H1 (cell line): ENCODE results near the gene C1QTNF1. TPM values are rescaled to one million over a fixed set of nuclear protein-coding genes. Genes with fewer than 3 reads are reported as not detected.

ENCODE experiments used
- CHD7 ChIP-seq: fragments of 300-600 bp; sonication (generic); IDR thresholded peaks from 2 replicates; pipeline ENCODE4 v1.7.1; 2012; ENCODE audit warnings: low read length, moderate library complexity, mild to moderate bottlenecking, inconsistent platforms; ENCODE audit not compliant: insufficient replicate concordance
- CTBP2 ChIP-seq: IDR thresholded peaks from 2 replicates; pipeline ENCODE4 v1.7.0; 2011; ENCODE audit warnings: borderline replicate concordance, mild to moderate bottlenecking, moderate library complexity, mixed read lengths, low read length; ENCODE audit not compliant: insufficient read depth, insufficient read length
- HDAC2 ChIP-seq, 2 experiments: fragments of 300-600 bp in 1 of 2; sonication (generic) in 1 of 2; IDR thresholded peaks; 2 replicates each; pipeline ENCODE4 v1.6.1; 2011 to 2012; ENCODE audit warnings: low read depth in 2 of 2, low read length in 2 of 2, mild to moderate bottlenecking in 2 of 2, moderate library complexity in 2 of 2, borderline replicate concordance in 1 of 2, inconsistent platforms in 1 of 2
- RBBP5 ChIP-seq: IDR thresholded peaks from 2 replicates; pipeline ENCODE4 v1.7.1; 2012; ENCODE audit warnings: low read depth, mild to moderate bottlenecking, inconsistent platforms, low read length, moderate library complexity, borderline replicate concordance
- RNF2 ChIP-seq: fragments of 200-900, 300-1000 bp; sonication (generic); IDR thresholded peaks from 2 replicates; pipeline ENCODE4 v1.7.1; 2016; ENCODE audit warnings: borderline replicate concordance, low read depth, mild to moderate bottlenecking, antibody characterized with exemption, low read length; ENCODE audit not compliant: poor library complexity, severe bottlenecking; ENCODE audit errors: missing control alignments
- SAP30 ChIP-seq: fragments of 300-600 bp; sonication (generic); IDR thresholded peaks from 2 replicates; pipeline ENCODE4 v1.7.1; 2012; ENCODE audit warnings: low read length, moderate library complexity, mild to moderate bottlenecking, inconsistent platforms; ENCODE audit not compliant: insufficient read depth, insufficient replicate concordance
- polyA plus RNA-seq, 7 experiments: library from polyadenylated mRNA; depleted of rRNA in 3 of 7; stranded (reverse) in 5 of 7; unstranded in 2 of 7; fragments of >200 nt in 5 of 7; fragments of 200-250 nt in 2 of 7; gene quantifications; 1 replicate in 5 of 7; 2 replicates in 1 of 7; 4 replicates in 1 of 7; pipeline versions ENCODE4 v1.2.1 to v1.2.3, GENCODE V29; 2011 to 2013; ENCODE audit warnings: missing spikeins in 2 of 7, mixed read lengths in 2 of 7
- total RNA-seq: library from RNA; stranded (reverse); fragmentation: NEBNext Ultra II Directional; extraction: Animal tissue kit (Norgen Biotek cat#: 25700); gene quantifications from 2 replicates; pipeline ENCODE4 v1.2.1, GENCODE V29; 2021

Gene C1QTNF1
- total and polyA plus RNA-seq, 2 of the 8 experiments (the other 6 are each of a cell fraction or from before 2014, with no cell fraction given), result 1.5 to 2.5 TPM

- no peak for TF ChIP-seq CHD7
- no peak for TF ChIP-seq HDAC2 (IDR thresholded peaks at IDR 0.05; ENCODE audit: borderline replicate concordance in 1 of 2, low read depth in 2 of 2, low read length in 2 of 2)
- TF ChIP-seq RNF2, result no peak
- no peak for TF ChIP-seq RBBP5
- TF ChIP-seq SAP30, result no peak
- no peak for TF ChIP-seq CTBP2
- TF ChIP-seq, all 59 proteins: peak for 0
Observed at GRCh38 chr17:79096477-79096876, 72.5 kb downstream of the C1QTNF1 start (continued).
